OCI-LY3 (cell line): ENCODE data around the gene CCNI2.

ENCODE experiments used
- CTCF ChIP-seq: fragments of 200-600, 300-600 bp; sonication (generic); IDR thresholded peaks from 2 replicates; pipeline ENCODE4 v1.5.1; 2014; ENCODE audit warnings: antibody characterized with exemption, low read length, low read depth
- EZH2phosphoT487 ChIP-seq: fragments of 200-600 bp; shearing (Covaris generic); IDR thresholded peaks from 2 replicates; pipeline ENCODE4 v1.6.1; 2018; ENCODE audit warnings: antibody characterized with exemption, mixed run types, low read depth

GRCh38 chr5:132744659-132745058 is 2.6 kb upstream of the CCNI2 start:
- TF ChIP-seq CTCF (no peak), EZH2phosphoT487 (no peak)
